ENCODE results near the gene GAB1. TPM values are rescaled to one million over a fixed set of nuclear protein-coding genes. Genes with fewer than 3 reads are reported as not detected.

GAB1 gene
- total RNA-seq, 1 experiment from 2014 or later: 3.8 TPM

DNA sequence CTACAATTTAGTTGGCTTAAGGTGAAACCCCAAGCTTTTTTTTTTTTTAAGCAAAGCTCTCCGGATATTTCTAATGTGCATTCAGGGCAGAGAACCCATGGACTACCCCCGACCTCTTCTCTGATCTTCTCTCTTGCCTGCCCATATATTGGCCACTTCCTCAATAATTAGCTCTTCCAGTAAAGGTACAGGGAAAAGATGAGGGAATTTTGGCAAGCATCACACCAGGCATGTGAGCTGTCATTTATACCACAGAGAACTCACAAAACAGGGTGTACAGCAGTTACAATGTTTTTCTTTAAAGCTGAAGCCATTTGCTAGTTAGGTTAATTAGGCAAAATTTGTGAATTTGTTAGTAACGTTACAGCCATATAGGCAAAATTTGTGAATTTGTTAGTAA, 73.3 kb downstream of the GAB1 start (continued):
- no peak for TF ChIP-seq ELF1 (IDR thresholded peaks at IDR 0.05; ENCODE audit: borderline replicate concordance, low read depth)
- no peak for TF ChIP-seq SIN3A (IDR thresholded peaks at IDR 0.05; ENCODE audit: low read depth)

DNA sequence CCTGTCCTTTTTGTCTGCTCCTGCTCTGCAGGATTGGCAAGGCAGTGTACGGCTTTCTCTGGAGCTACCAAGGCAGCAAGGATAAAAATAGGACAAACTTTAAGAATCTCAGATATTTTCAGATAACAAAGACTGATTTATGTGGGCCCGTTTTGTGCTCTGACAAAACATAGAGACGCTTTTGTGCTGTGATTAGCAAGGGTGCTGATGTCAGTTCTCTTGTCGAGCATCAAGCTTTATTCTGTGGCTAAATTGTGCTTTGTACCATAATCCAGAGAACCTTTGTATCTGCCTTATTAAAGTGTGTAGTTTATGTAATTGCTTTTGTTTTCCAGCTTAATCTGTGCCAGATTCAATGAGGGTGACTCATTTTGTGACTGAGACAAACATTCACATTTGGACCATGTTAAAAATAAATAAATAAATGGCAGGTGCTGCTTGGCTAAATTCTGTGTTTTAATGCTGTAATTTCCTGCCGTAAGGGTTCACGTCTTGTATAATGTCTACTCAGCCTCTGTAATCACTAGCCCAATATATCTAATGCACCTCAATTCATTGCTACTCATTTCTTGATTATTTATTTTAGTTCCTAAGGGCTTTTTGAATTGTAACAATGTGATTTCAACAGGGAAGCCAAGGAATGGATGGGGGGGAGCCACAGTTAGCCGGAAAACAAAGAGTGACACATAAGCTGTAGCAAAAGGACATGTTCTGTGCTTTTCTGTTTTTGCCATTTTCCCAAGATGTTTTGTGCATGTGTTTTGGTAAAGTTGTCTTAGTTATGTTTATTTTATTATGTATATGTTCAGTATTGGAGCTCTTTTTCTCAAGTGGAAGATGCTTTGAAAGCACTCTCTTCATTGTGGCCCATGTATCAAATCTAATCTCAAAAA, 75.1 kb downstream of the GAB1 start:
- intact Hi-C loops (cut with micrococcal nuclease): no loop called here
- H3K79me2 ChIP-seq (ENCODE audit: insufficient read depth, low read length): no peaks in the 10 kb centered on the region
- TF ChIP-seq POLR2AphosphoS5 (IDR thresholded peaks at IDR 0.05; ENCODE audit: low read depth, low read length) (no peak), ELF1 (IDR thresholded peaks at IDR 0.05; ENCODE audit: borderline replicate concordance, low read depth) (no peak), RAD21 (IDR thresholded peaks at IDR 0.05; ENCODE audit: low read depth) (no peak), POLR2A (IDR thresholded peaks at IDR 0.05; ENCODE audit: borderline replicate concordance, extremely low read depth, insufficient read depth, insufficient read length) (no peak), CBX3 (IDR thresholded peaks at IDR 0.05; ENCODE audit: low read depth) (no peak), ZNF274 (IDR thresholded peaks at IDR 0.05; ENCODE audit: low read depth, low read length) (no peak), CEBPB (IDR thresholded peaks at IDR 0.05; ENCODE audit: low read depth) (no peak), ZFX (IDR thresholded peaks at IDR 0.05) (no peak), YY1 (IDR thresholded peaks at IDR 0.05; ENCODE audit: extremely low read depth, insufficient replicate concordance, low read depth, low read length) (no peak), EZH2phosphoT487 (IDR thresholded peaks at IDR 0.05; ENCODE audit: borderline replicate concordance) (no peak)
- TF ChIP-seq, protein P1, sequence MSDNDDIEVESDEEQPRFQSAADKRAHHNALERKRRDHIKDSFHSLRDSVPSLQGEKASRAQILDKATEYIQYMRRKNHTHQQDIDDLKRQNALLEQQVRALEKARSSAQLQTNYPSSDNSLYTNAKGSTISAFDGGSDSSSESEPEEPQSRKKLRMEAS (IDR thresholded peaks at IDR 0.05): no peak
- TF ChIP-seq, protein P2, sequence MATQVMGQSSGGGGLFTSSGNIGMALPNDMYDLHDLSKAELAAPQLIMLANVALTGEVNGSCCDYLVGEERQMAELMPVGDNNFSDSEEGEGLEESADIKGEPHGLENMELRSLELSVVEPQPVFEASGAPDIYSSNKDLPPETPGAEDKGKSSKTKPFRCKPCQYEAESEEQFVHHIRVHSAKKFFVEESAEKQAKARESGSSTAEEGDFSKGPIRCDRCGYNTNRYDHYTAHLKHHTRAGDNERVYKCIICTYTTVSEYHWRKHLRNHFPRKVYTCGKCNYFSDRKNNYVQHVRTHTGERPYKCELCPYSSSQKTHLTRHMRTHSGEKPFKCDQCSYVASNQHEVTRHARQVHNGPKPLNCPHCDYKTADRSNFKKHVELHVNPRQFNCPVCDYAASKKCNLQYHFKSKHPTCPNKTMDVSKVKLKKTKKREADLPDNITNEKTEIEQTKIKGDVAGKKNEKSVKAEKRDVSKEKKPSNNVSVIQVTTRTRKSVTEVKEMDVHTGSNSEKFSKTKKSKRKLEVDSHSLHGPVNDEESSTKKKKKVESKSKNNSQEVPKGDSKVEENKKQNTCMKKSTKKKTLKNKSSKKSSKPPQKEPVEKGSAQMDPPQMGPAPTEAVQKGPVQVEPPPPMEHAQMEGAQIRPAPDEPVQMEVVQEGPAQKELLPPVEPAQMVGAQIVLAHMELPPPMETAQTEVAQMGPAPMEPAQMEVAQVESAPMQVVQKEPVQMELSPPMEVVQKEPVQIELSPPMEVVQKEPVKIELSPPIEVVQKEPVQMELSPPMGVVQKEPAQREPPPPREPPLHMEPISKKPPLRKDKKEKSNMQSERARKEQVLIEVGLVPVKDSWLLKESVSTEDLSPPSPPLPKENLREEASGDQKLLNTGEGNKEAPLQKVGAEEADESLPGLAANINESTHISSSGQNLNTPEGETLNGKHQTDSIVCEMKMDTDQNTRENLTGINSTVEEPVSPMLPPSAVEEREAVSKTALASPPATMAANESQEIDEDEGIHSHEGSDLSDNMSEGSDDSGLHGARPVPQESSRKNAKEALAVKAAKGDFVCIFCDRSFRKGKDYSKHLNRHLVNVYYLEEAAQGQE (IDR thresholded peaks at IDR 0.05; ENCODE audit: low read depth): no peak
- ChIA-PET CTCF (interaction anchor here (1.0 kb wide), 1 partner anchor 9 kb away, joined by 3 read pairs; no protein-coding TSS in a partner anchor), RAD21 (ENCODE audit: low non-redundant PET in 1 of 2, low total read pairs in 2 of 2, uncharacterized antibody in 2 of 2, unreplicated experiment in 2 of 2) (no interaction called here), POLR2A (no interaction called here)
- H3K27ac ChIP-seq (ENCODE audit: low read depth, low read length): no peak overlapping the region
- no peak for DNase-seq (ENCODE audit: low read depth, low spot score)
- no peaks in the 10 kb centered on the region for H3K9me3 ChIP-seq (ENCODE audit: control insufficient read depth in 1 of 2, insufficient read depth in 1 of 2, low read depth in 1 of 2, low read length in 2 of 2)
- no TSS peak for BruUV-seq (replicated peaks)
- ATAC-seq: no peak
- H3K27me3 ChIP-seq (ENCODE audit: insufficient read depth, low read length): no peaks in the 10 kb centered on the region
- no peaks in the 10 kb centered on the region for H3K9me2 ChIP-seq (ENCODE audit: insufficient read depth)
- H3K36me3 ChIP-seq (ENCODE audit: control insufficient read depth in 1 of 2, insufficient read depth in 2 of 2, low read length in 2 of 2): no peaks in the 10 kb centered on the region
- no peaks in the 10 kb centered on the region for H4K20me1 ChIP-seq (ENCODE audit: insufficient read depth)
- no peak overlapping the region for H3K4me3 ChIP-seq (replicated peaks in 1 of 2; ENCODE audit: low read depth in 1 of 2, low read length in 2 of 2)
- H3K9ac ChIP-seq (ENCODE audit: low read length): no peak overlapping the region
- H3K4me1 ChIP-seq (ENCODE audit: control insufficient read depth in 1 of 2, insufficient read depth in 2 of 2, low read length in 2 of 2): no peaks in the 10 kb centered on the region
- H3K4me2 ChIP-seq (ENCODE audit: low read length): no peak overlapping the region
- H2AFZ ChIP-seq (ENCODE audit: low read depth, low read length, poor library complexity, severe bottlenecking): no peak overlapping the region

All from HCT116 (cell line).